ENCODE results near the gene CACNA1C. TPM values are rescaled to one million over a fixed set of nuclear protein-coding genes. Genes with fewer than 3 reads are reported as not detected.

CACNA1C gene
- total RNA-seq, 1 donor from 2014 or later = 0.02 TPM

DNA sequence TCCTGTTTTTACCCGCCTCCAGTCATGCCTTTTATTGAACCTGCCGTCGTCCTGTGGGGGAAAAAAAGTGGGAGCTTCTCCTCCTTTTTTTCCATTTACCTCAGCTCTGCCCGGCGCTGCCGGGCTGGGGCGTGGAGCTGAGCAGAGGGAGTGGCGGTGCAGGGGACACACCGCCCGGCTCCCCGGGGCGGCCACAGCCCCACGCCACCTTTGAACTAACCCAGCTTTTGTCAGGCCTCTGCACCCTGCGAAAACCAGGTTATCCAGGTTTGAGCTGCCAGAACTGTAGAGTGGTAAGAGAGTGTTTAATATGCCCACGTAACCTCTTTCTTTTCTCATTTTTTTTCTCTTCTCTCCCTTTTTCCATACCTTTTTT lies 581.0 kb downstream of the CACNA1C start:
- CTCF ChIA-PET = no interaction called here
- Mint-ChIP-seq H3K4me3 (no peak overlapping the region), H3K4me1 (no peaks in the 10 kb centered on the region), H3K36me3 (ENCODE audit: low read depth) (no peaks in the 10 kb centered on the region), H3K27me3 (peaks cover 34% of the 10 kb centered on the region), H3K27ac (no peak overlapping the region), H3K9me3 (no peaks in the 10 kb centered on the region)
- DNase-seq = no peak
- POLR2A ChIA-PET = no interaction called here
- TF ChIP-seq, protein P1, sequence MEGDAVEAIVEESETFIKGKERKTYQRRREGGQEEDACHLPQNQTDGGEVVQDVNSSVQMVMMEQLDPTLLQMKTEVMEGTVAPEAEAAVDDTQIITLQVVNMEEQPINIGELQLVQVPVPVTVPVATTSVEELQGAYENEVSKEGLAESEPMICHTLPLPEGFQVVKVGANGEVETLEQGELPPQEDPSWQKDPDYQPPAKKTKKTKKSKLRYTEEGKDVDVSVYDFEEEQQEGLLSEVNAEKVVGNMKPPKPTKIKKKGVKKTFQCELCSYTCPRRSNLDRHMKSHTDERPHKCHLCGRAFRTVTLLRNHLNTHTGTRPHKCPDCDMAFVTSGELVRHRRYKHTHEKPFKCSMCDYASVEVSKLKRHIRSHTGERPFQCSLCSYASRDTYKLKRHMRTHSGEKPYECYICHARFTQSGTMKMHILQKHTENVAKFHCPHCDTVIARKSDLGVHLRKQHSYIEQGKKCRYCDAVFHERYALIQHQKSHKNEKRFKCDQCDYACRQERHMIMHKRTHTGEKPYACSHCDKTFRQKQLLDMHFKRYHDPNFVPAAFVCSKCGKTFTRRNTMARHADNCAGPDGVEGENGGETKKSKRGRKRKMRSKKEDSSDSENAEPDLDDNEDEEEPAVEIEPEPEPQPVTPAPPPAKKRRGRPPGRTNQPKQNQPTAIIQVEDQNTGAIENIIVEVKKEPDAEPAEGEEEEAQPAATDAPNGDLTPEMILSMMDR (IDR thresholded peaks at IDR 0.05) = no peak
- intact Hi-C loops (cut with micrococcal nuclease) = no loop called here
- ATAC-seq (ENCODE audit: low read depth) = no peak

DNA sequence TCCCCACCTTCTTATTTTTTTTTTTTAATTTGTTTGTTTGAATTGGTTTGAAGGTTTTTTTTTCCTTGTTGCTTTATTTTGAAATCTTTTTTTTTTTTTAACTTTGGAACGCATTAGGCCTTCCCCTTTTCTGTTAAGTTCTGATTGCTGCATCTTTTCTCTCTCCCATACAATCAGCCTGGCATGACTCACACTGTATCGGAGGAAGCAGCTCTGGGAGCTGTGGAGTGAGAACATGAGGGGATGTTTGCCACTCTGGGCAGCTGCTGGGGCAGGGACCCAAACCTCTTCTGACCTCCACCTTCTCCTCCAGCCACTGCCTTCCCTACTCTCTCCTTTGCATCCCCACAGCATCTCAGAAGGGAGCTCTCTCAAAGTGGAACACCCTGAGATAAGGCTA lies 581.7 kb downstream of the CACNA1C start:
- intact Hi-C loops (cut with micrococcal nuclease) = no loop called here
- peaks cover 29% of the 10 kb centered on the region for H3K27me3 Mint-ChIP-seq
- ChIA-PET CTCF (no interaction called here), POLR2A (no interaction called here)
- DNase-seq = no peak
- no peak overlapping the region for H3K4me3 Mint-ChIP-seq
- H3K9me3 Mint-ChIP-seq = no peaks in the 10 kb centered on the region
- TF ChIP-seq, protein P1 (IDR thresholded peaks at IDR 0.05) = no peak
- H3K27ac Mint-ChIP-seq = no peak overlapping the region
- ATAC-seq (ENCODE audit: low read depth) = no peak
- no peaks in the 10 kb centered on the region for H3K36me3 Mint-ChIP-seq (ENCODE audit: low read depth)
- H3K4me1 Mint-ChIP-seq = no peaks in the 10 kb centered on the region

DNA sequence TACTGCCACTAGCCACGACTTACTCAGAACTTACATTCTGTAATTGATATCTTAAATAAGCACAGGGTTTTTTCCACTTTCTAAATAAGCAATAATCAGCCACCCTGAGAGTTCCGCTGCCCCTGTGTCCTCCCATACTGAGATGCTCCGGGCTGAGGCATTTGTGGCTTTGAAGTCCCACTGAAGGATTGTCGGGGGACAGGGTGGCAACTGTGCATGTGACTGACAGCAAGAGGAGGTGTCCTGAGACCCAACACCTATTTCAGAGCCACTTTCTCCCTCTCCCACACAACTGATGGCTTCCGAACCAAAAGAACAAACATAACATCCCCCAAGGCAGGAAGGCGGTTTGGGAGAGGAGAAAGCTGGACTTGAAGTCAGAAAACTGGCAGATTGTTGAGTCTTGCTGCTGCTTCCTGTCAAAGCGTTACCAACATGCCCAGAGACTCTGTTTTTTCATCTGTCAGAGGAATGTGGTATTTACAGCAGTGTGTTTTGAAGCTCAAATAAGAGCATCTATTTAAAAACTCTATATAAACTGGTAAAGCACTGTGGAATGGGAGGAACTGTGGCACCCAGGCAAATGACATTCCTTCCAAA lies 584.1 kb downstream of the CACNA1C start:
- DNase-seq (no peak), ATAC-seq (ENCODE audit: low read depth) (no peak)
- TF ChIP-seq, protein P1 (IDR thresholded peaks at IDR 0.05) = no peak
- no peaks in the 10 kb centered on the region for H3K36me3 Mint-ChIP-seq (ENCODE audit: low read depth)
- no peak overlapping the region for H3K4me3 Mint-ChIP-seq
- intact Hi-C loops (cut with micrococcal nuclease) = no loop called here
- H3K27me3 Mint-ChIP-seq = peaks cover 28% of the 10 kb centered on the region
- no peaks in the 10 kb centered on the region for H3K4me1 Mint-ChIP-seq
- H3K9me3 Mint-ChIP-seq = no peaks in the 10 kb centered on the region
- POLR2A ChIA-PET = no interaction called here
- CTCF ChIA-PET = no interaction called here
- no peak overlapping the region for H3K27ac Mint-ChIP-seq

DNA sequence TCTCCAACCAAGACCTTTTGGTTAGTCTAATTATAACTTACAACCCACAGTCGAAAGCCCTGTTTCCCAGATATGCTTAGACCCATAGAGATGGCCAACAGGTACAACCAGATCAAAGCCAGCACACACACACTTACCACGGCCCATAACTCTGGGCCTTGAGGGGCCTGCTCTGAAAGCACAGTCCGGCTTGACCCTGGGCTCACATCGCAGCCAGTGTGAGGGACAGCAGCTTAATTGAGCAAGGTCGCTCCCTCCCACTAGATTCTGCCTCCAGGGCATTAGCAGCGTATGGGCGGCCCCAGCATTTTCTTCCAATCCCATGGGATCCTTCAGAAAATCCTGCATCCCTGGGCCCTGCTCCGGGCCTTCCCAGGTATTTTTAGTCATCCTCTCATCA lies 584.6 kb downstream of the CACNA1C start:
- CTCF ChIA-PET = no interaction called here
- H3K27me3 Mint-ChIP-seq = peaks cover 28% of the 10 kb centered on the region
- TF ChIP-seq, protein P1 (IDR thresholded peaks at IDR 0.05) = no peak
- no peaks in the 10 kb centered on the region for H3K4me1 Mint-ChIP-seq
- no peak for DNase-seq
- no peak overlapping the region for H3K27ac Mint-ChIP-seq
- no peak overlapping the region for H3K4me3 Mint-ChIP-seq
- intact Hi-C loops (cut with micrococcal nuclease) = no loop called here
- ATAC-seq (ENCODE audit: low read depth) = no peak
- no peaks in the 10 kb centered on the region for H3K36me3 Mint-ChIP-seq (ENCODE audit: low read depth)
- POLR2A ChIA-PET = no interaction called here
- H3K9me3 Mint-ChIP-seq = no peaks in the 10 kb centered on the region

DNA sequence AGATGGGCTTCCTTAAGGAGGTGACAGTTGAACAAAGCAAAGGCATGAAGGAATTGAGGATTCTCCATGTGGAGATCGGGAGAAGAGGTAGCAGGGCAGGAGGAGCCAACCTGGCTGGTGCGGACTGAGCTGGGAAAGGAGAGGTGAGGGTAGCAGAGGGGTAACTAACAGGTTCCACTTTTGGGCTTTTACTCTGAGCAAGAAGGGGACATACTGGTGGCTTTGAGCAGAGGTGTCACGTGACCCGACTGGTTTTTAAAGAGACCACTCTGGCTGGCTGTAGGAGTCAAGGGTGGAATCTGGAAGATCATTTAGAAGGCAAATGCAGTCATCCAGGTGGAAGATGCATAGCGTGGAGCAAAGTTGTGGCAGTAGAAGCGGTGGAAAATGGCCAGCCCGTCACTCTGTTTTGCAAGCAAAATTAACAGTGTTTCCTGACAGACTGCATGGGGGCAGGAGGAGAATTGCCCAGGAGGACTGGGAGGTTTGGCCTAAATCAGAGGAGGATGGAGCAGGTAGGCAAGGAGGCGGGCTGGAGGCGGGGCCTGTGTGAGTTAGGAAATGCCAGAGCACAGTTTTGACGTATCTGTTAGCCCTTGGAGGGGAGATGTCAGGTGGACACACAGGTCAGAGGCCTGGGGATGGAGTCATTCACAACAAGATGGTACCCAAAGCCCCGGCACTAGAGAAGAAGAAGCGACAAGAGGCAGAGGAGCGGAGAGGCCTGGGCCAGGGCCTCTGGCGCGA lies 585.7 kb downstream of the CACNA1C start:
- Mint-ChIP-seq H3K4me1 (no peaks in the 10 kb centered on the region), H3K36me3 (ENCODE audit: low read depth) (no peaks in the 10 kb centered on the region), H3K27ac (no peak overlapping the region), H3K27me3 (peaks cover 26% of the 10 kb centered on the region), H3K4me3 (no peak overlapping the region), H3K9me3 (no peaks in the 10 kb centered on the region)
- ATAC-seq (ENCODE audit: low read depth) (no peak), DNase-seq (no peak)
- intact Hi-C loops (cut with micrococcal nuclease) = no loop called here
- CTCF ChIA-PET = no interaction called here
- POLR2A ChIA-PET = no interaction called here
- TF ChIP-seq, protein P1 (IDR thresholded peaks at IDR 0.05) = no peak

Data from activated B cell treated with CpG ODN at 0.5 μM for 24 hours (primary cell).